PC-9 (cell line): ENCODE measurements around the gene SCARF2. TPM values are rescaled to one million over a fixed set of nuclear protein-coding genes. Genes with fewer than 3 reads are reported as not detected.

Source experiments
- BruUV-seq: library from RNA; stranded (reverse); fragments of 400-500 nt; replicated peaks from 2 replicates; lab custom pipeline; 2021; lab: Mats Ljungman, UMichigan
- CTCF ChIA-PET: fragments of 300-600 bp; sonication (Branson Sonifier 250); formaldehyde crosslinking; loops from one replicate; lab custom pipeline; 2022; ENCODE audit warnings: antibody characterized with exemption; lab: Charles Lee
- POLR2A ChIA-PET: fragments of 300-600 bp; sonication (Branson Sonifier 250); formaldehyde crosslinking; loops from one replicate; lab custom pipeline; 2022; ENCODE audit warnings: antibody characterized with exemption; ENCODE audit not compliant: unreplicated experiment; lab: Charles Lee
- DNase-seq, 2 experiments: peaks; one replicate each; pipeline versions ENCODE4 v3.0.0 to v3.0.0-alpha.2; 2015 to 2022; ENCODE audit warnings: mixed read lengths in 1 of 2
- H2AFZ ChIP-seq: fragments of 200-600 bp; sonication (generic); 2 replicates; pipeline ENCODE4 v1.8.1; 2017; ENCODE audit warnings: antibody characterized with exemption
- H3F3A ChIP-seq: fragments of 200-600 bp; sonication (generic); 2 replicates; pipeline ENCODE4 v1.8.1; 2017; ENCODE audit warnings: antibody characterized with exemption, mild to moderate bottlenecking, low read depth; ENCODE audit not compliant: insufficient read depth
- H3K27ac ChIP-seq: fragments of 200-600 bp; sonication (generic); 2 replicates; pipeline ENCODE4 v1.6.1; 2016; ENCODE audit warnings: mixed run types
- H3K27me3 ChIP-seq: fragments of 200-600 bp; sonication (generic); 2 replicates; pipeline ENCODE4 v1.6.1; 2016; ENCODE audit warnings: low read depth, mixed run types; ENCODE audit not compliant: insufficient read depth
- H3K36me3 ChIP-seq: fragments of 200-600 bp; sonication (generic); 2 replicates; pipeline ENCODE4 v1.6.1; 2016; ENCODE audit warnings: low read depth, mixed run types
- H3K4me1 ChIP-seq: fragments of 200-600 bp; sonication (generic); replicated peaks from 2 replicates; pipeline ENCODE4 v1.6.1; 2016; ENCODE audit warnings: mixed run types; ENCODE audit not compliant: insufficient read depth
- H3K4me2 ChIP-seq: fragments of 200-600 bp; sonication (generic); 2 replicates; pipeline ENCODE4 v1.6.1; 2017; ENCODE audit warnings: mixed run types
- H3K4me3 ChIP-seq: fragments of 200-600 bp; sonication (generic); 2 replicates; pipeline ENCODE4 v1.6.1; 2016; ENCODE audit warnings: mixed run types
- H3K79me2 ChIP-seq: fragments of 200-600 bp; sonication (generic); 2 replicates; pipeline ENCODE4 v1.6.1; 2017; ENCODE audit warnings: low read depth, mixed run types
- H3K9me2 ChIP-seq: fragments of 200-600 bp; sonication (generic); 2 replicates; pipeline ENCODE4 v1.8.1; 2017; ENCODE audit warnings: mild to moderate bottlenecking; ENCODE audit not compliant: insufficient read depth
- H3K9me3 ChIP-seq: fragments of 200-600 bp; sonication (generic); 2 replicates; pipeline ENCODE4 v1.8.1; 2016; ENCODE audit warnings: low read depth; ENCODE audit not compliant: insufficient read depth
- H4K20me1 ChIP-seq: fragments of 200-600 bp; sonication (generic); 2 replicates; pipeline ENCODE4 v1.8.1; 2017; ENCODE audit not compliant: insufficient read depth
- CTCF ChIP-seq: fragments of 200-600 bp; sonication (generic); conservative IDR thresholded peaks from 2 replicates; pipeline ENCODE4 v1.6.1; 2017; ENCODE audit warnings: mixed run types, antibody characterized with exemption, mild to moderate bottlenecking, moderate library complexity
- EZH2 ChIP-seq: fragments of 200-600 bp; sonication (generic); IDR thresholded peaks from 2 replicates; pipeline ENCODE4 v1.8.0; 2017; ENCODE audit warnings: antibody characterized with exemption, low read depth
- intact Hi-C: fragments of 100-400 bp; cut with micrococcal nuclease; formaldehyde crosslinking; loops from one replicate; pipeline ENCODE4 v1.10.0; 2022; ENCODE audit not compliant: unreplicated experiment
- total RNA-seq: library from RNA; stranded (reverse); gene quantifications from 2 replicates; pipeline ENCODE4 v1.2.3, GENCODE V29; 2021

Gene SCARF2
- total RNA-seq, 1 experiment from 2014 or later: 0.52 TPM

GRCh38 chr22:20399866-20400605, 37.6 kb downstream of the SCARF2 start:
- Histone ChIP-seq H3K27ac (no peak overlapping the region), H3K36me3 (no peaks in the 10 kb centered on the region)

GRCh38 chr22:20398420-20398819, 39.2 kb downstream of the SCARF2 start:
- Histone ChIP-seq H3K9me2 (no peaks in the 10 kb centered on the region), H4K20me1 (no peaks in the 10 kb centered on the region), H3K27me3 (no peaks in the 10 kb centered on the region), H3K4me3 (no peak overlapping the region), H3K27ac (no peak overlapping the region), H3K9me3 (no peaks in the 10 kb centered on the region), H2AFZ (no peak overlapping the region), H3K79me2 (no peaks in the 10 kb centered on the region), H3K4me1 (no peaks in the 10 kb centered on the region), H3K36me3 (no peaks in the 10 kb centered on the region), H3F3A (no peaks in the 10 kb centered on the region), H3K4me2 (no peak overlapping the region)
- CTCF ChIA-PET: no interaction called here
- POLR2A ChIA-PET: interaction anchor here (0.6 kb wide), 1 partner anchor 378 kb away, joined by 5 read pairs; no protein-coding TSS in a partner anchor
- no peak for TF ChIP-seq CTCF
- no peak for TF ChIP-seq EZH2
- no peak for DNase-seq
- intact Hi-C loops: no loop called here
- BruUV-seq: no TSS peak

More at GRCh38 chr22:20399866-20400605, 37.6 kb downstream of the SCARF2 start:
- Histone ChIP-seq H3K9me3 (no peaks in the 10 kb centered on the region), H3K27me3 (no peaks in the 10 kb centered on the region), H3K79me2 (no peaks in the 10 kb centered on the region), H3K4me3 (no peak overlapping the region), H3K9me2 (no peaks in the 10 kb centered on the region), H3K4me1 (no peaks in the 10 kb centered on the region), H3F3A (no peaks in the 10 kb centered on the region), H3K4me2 (no peak overlapping the region), H4K20me1 (no peaks in the 10 kb centered on the region), H2AFZ (no peak overlapping the region)
- DNase-seq: no peak
- BruUV-seq: no TSS peak
- CTCF ChIA-PET: no interaction called here
- POLR2A ChIA-PET: no interaction called here
- intact Hi-C loops: no loop called here
- TF ChIP-seq EZH2: no peak
- TF ChIP-seq CTCF: no peak

- no peak for DNase-seq
- H2AFZ ChIP-seq: no peak overlapping the region
- H3K27ac ChIP-seq: no peak overlapping the region
- BruUV-seq: no TSS peak
- no peaks in the 10 kb centered on the region for H4K20me1 ChIP-seq
- no peaks in the 10 kb centered on the region for H3K79me2 ChIP-seq
- intact Hi-C loops: no loop called here
- H3K9me2 ChIP-seq: no peaks in the 10 kb centered on the region
- ChIA-PET POLR2A (no interaction called here), CTCF (no interaction called here)
- H3K27me3 ChIP-seq: no peaks in the 10 kb centered on the region
- no peak for TF ChIP-seq CTCF
- no peak for TF ChIP-seq EZH2
- no peaks in the 10 kb centered on the region for H3K4me1 ChIP-seq
- no peaks in the 10 kb centered on the region for H3K9me3 ChIP-seq
- H3K36me3 ChIP-seq: no peaks in the 10 kb centered on the region
- H3K4me2 ChIP-seq: no peak overlapping the region
- H3F3A ChIP-seq: no peaks in the 10 kb centered on the region
- H3K4me3 ChIP-seq: no peak overlapping the region
Observed at GRCh38 chr22:20397498-20397897, 40.1 kb downstream of the SCARF2 start.
